ENCODE measurements around the gene SLC6A3.
A peak's percentile ranks its signal among the peaks of the same experiment; 100 is the strongest.

SLC6A3 gene

DNA sequence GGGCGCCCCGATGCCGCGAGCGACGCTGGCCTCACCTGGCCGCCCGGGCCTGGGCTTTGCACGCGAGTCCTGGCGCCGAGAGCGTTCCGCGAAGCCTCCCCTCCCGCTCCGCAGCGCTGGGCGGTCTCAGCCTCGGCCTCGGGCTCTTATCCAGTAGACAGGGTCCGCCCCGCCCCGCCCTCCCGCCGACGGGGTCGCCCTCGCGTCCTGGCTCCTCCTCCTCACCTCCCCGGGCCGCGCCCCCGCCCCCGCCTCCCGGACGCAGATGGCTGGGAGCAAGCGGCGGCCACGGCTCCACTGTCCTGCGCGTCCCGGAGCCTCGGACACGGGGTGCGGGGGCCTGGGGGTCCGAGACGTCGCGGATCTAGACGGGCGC, at the start of gene SLC6A3:
Gene SLC6A3, minus strand, starts transcription at position 128 of the 376 bp plus-strand sequence. CDS start 2,243 bp downstream, outside the sequence.
- peak; percentile 26 to 38 for DNase-seq (ENCODE audit: low read depth in 2 of 2)

DNA sequence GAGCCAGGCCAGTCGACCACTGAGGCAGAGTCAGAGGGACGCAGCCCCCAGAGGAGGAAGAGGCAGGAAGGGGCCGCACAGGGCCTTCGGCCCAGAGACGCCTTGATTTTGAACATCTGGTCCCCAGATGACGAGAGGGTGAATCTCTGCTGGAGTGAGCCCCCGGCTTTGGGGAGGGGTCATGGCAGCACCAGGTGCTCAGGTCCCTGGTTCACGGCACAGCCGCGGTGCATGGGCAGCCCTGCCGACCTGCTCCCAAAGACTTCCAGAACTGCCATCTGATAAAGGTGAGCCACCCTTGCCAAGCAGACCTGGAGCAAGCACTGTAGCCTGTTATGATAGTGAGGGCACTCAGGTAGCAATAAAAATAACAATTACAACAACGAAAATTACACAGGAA, 48.7 kb upstream of the SLC6A3 start:
- no peak for DNase-seq (ENCODE audit: low read depth in 2 of 2)

DNA sequence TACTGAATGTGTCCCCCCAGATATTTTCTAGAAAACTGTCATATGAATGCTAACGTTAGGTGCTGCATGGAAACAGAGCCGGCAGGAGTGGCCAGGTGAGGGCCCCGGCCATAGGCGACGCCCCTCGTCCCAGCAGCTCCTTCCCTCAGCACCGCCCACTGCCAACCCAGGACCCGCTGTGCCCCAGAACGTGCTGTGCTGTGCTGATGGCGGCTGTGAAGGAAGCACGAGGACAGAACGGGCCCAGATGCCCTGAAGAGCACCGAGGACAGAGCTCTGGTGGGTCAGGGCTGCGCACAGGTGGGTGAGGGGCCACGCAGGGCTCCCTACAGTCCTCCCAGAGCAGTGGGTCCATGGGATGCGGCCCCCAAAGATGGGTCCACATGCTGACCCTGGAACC, 48.2 kb upstream of the SLC6A3 start:
- DNase-seq (ENCODE audit: low read depth in 2 of 2) = no peak

DNA sequence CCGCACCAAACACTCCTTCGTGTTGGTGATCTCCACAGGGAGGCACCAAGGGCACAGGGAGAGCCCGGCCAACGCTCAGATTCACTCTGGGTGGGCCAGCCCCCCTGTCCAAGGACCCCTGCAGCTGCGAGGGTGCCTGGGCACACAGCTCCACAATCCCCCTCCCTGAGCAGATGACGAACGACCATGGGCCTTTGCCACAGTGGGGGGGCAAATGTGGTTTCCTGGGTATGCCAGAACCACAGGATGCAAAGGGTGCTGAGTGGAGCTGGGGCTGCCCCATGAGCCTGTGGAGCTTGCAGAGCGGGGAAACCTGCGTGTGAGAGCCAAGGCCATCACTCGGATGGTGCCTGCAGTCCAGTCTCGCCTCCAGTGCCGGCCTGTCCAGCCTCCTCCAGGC, 47.5 kb upstream of the SLC6A3 start:
- DNase-seq (ENCODE audit: low read depth in 2 of 2) = no peak

DNA sequence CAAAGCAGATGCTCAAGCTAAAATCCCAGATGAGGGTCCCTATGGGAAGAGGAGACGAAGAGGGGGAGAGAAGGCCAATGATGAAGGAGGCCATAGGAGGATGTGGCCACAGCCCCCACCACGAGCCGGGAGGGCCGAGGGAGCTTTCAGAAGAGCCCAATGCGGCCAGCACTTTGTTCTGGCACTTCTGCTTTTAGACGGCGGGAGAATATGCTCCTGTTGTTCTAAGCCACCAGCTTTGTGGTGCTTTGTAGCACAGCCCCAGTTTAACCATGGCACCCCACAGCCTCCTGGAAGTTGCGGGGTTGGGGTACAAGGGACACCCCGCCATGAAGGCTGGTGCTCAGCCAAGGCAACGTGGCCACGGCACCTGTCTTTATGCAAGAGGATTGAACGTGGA, 45.1 kb upstream of the SLC6A3 start:
- DNase-seq (ENCODE audit: low read depth in 2 of 2) = no peak

DNA sequence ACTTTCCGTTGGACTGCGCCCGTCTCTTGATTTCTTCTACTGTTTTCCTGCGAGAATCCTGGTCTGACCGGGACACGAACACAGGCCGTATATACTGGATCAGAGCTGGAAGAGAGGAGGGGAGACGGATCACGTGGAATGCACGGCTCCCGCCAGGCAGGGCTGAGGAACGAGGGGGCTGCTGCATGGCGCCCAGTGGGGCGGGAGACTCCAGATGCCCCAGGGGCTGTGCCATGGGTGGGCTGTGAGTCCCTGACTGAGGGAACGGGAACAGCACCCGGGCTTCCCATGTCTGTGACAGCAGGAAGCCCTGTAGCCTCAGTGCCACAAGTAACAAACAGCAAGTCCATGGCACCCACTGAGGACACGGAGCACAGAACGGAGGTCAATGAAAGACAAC, 44.5 kb upstream of the SLC6A3 start:
- DNase-seq (ENCODE audit: low read depth in 2 of 2) = no peak

DNA sequence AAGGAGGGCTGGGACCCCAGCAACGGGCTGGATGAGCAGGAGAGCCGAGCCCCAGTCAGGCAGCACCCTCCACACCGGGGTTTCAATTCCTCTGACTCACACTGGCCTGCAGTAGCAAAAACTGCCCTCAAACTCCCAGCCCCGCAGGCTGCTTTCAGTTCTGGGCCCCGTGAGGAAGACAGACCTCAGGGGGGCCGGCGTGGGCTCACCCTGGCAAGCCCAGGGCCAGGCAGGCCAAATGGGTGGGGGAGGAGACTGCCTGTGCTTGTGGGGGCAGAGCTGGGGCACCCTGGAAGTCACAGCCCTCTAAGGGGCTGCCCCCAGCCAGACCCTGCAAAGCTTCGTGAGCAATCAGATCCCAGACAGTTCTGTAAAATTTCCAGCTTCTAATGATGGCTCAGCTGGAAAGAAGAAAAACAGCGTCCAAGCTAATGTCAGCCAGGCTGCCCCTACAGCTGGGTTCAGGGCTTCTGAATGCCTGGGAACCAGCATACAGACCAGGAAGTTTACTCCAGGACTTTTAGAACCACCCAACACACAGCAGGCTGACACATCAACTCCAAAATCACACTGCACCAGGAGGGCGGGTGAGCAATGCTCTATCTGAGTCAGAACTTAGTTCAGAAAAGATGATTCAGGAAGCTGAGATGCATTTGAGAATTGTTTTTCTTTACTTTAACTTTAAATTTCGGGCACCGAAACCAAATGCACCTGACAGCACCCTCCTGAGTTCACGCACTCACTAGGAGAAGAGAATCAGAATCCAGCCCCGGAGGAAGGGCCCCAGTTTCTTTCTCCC, 43.8 kb upstream of the SLC6A3 start:
- peak; percentile 65 to 68 for DNase-seq (ENCODE audit: low read depth in 2 of 2)

DNA sequence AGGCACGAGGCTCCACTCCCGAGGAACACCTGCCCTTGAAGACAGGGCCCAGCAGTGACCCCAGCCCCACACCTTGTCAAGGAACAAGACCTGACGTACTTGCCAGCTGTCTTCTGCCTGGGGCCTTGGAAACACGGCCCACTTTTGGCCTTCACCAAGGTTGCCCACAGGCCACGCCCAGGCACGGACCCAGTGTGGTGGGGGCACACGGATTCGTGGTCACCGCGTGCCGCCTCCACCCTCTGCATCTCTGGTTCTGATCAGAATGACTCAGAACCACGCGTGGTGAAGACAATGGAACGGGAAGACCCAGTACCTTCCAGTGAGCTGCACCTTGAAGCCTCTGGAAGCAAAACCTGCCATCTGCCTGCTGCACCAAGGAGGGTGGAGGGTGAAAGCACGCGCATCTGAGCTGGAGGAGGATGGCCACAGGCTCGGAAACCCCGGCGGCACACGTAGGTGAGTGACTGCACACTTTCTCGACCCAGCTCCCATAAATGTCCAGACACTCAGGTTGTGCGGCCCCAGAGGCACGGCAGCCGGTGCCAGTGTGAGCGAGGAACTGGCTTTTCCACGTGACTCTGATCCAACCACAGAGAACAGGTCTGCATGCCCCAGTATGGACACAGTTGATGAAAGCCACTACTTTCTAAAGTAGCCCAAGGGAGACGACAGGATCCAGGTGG, 42.0 kb upstream of the SLC6A3 start:
- DNase-seq (ENCODE audit: low read depth in 2 of 2) = no peak

DNA sequence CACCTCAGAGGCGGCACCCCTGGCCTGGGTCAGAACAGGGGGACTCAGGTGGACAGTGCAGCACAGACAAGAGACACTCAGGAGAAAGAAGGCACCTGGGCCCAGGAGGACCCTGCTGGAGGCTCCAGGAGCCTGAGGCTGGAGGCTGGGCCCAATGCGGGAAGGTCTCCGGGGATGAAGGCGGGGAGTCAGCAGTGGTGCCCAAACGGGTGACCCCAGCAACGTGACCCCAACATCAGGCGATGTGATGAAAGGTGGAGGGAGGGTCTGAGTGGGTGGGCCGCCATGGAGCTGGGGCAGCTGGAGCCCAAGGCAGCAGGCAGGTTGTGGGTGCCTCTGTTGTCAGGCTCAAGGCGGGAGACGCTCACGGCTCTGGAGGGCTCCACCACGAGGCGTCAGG, 41.0 kb upstream of the SLC6A3 start:
- DNase-seq (ENCODE audit: low read depth in 2 of 2) = no peak

DNA sequence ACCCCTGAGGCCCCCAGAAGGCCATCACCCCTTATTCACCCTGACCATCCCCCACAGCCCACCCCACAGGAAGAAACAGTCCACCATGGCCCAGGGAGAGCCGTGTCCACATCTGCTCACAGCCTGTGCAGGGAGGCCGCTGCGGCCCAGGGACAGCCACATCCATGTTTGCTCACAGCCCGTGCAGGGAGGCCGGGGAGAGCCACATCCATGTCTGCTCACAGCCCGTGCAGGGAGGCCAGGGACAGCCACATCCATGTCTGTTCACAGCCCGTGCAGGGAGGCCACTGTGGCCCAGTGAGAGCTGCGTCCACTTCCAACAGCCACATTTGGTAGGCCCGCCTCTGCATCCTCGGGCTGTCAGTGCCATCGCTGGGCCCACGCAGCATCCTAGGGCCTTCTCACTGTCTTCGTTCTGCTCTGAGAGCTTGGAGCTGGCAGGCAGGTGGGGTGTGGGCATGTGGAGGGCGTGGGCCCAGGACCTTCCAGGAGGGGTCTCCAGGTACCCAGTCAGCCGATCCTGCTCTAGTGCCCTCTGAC, 40.4 kb upstream of the SLC6A3 start:
- no peak for DNase-seq (ENCODE audit: low read depth in 2 of 2)

DNA sequence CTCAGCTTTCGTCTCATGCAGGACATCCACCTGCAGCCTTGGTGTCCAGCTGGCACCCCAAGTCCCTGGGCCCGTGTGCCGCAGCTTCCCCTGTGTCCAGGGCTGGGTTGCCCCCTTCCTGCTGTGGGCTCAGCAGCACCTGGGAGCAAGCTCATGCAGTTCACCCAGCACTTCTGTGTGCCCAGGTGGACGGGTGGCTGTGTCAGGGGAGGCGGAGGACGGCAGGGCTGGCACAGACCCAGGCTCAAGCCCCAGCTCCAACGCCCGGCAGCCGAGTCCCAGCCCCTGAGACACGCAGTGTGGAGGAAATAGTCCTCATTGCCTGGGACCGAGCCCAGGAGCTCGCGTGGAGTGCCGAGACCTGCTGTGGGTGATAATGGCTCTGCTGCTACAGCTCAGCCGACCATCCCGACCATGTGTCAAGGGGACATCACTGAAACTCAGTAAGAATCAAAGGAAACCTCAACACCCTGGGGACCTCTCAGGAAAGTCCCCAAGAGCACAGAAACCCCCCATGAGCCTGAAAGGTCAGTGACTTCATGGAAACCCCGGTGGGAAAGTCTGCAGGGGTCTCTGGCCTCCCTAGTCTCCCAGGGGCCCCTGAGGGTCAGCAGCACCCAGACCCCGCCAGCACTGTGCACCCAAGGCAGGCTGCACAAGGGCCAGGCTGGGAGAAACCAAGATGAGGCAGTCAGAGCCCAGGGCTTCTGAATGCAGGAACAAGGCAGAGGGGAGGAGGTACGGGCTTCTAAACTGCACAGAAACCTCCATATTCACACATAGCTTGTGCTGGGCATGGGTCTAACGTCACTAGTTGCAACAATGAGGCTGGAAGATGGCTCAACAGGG, 39.7 kb upstream of the SLC6A3 start:
- no peak for DNase-seq (ENCODE audit: low read depth in 2 of 2)

DNA sequence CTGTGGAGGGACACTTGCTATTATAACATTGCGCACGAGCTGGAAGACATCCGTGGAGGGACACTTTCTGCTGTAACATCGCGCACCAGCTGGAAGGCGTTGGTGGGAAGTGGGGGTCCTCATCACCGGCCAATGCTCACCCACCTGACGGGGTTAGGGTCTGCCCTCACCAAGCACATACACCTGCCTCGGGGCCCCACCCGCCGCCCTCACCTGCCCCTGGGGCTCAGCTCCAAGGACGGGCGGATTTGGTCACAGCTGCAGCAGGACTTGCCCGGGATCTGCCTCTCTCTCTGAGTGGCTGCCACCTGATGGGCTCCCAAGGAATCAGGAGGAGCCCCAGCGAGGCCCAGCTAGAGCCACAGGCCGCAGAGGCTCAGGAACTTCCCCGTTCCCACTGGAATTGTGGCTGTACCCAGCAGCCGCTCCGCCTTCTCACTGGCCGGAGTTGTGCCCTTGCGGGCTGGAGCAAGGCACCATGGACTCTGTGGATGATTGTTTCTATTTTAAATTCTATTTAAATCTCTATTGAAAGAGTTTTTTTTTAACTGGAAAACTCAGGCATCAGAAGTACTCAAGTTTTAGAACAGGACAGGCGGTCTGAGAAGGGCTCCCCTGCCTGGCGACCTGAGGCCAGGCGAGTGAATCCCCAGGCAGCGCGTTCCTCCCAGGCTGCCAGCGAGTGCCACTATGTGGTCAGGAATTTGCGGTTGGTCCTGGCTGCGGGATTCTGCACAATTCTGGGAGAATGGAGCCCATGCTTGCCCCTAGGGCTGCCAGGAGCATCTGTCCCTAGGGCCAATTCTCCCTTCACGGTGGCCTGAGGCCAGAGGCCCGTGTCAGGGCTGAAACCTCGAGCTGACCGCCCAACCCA, 38.9 kb upstream of the SLC6A3 start:
- no peak for DNase-seq (ENCODE audit: low read depth in 2 of 2)

DNA sequence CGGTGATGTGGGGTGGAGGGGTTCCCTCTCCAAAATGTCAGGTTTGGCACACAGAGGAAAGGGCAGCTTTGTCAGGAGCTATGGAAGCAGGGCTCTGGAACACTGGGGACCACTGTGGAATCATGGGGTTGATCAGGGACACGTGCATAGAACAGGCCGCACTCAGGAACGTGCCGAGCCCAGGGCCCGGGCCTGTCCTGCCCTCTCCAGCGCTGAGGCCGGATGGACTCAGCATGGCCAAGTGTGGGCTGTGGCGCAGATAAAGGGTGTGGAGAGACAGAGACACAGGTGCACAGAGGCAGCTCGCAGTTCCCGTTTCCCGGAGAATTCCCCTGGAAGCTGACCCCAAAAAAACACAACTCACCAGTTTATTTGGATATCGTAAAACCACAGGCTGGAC, 37.8 kb upstream of the SLC6A3 start:
- no peak for DNase-seq (ENCODE audit: low read depth in 2 of 2)

DNA sequence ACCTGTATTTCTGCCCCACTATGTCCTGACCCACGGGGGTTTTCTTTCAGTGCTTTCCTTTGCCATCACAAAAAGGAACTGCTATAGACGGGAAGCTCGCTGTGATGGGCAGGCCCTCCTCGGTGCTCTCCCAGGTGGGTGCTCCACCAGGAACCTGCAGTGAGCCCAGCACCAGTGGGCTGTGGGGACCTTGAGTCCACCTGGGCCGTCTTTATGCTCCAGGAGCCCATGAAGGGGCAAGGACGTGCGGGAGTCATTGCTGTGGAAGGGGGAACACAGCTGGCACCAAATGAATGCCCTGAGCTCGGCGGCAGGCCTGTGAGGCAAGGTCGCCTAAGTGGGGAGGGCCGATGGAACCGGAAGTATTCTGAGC, 36.7 kb upstream of the SLC6A3 start:
- no peak for DNase-seq (ENCODE audit: low read depth in 2 of 2)

DNA sequence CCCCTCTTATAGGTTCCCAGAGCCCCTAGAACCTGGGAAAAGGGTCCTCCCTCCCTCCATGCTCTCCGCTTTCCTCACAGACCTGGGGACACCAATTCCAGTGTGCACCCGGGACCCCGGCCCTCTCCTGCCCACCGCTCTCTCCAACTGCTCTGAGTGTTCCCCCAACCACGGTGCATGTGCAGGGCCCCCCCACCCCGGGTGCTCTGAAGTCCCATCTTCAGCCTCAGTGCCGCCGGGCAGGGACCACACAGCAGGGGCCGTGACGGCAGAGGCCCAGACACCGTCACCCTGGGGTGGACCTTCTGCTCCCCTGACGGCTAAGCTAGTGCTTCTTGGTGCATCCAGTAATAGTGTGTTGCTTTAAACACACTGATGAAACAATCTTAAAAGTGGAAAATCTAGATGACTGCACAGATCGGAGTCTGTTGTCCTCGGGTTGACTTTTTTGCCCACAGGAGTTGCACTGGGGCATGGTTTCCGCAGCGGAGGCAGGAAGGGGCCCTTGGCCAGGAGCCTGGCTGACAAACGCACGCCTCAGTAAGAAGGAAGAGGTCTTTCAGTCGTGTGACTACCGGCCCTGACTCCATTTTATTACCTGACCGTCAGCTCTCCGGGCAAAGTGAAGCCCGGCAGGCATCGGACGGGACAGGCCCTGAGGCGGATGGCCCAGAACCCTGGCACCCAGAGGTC, 36.2 kb upstream of the SLC6A3 start:
- DNase-seq (ENCODE audit: low read depth in 2 of 2) = no peak

DNA sequence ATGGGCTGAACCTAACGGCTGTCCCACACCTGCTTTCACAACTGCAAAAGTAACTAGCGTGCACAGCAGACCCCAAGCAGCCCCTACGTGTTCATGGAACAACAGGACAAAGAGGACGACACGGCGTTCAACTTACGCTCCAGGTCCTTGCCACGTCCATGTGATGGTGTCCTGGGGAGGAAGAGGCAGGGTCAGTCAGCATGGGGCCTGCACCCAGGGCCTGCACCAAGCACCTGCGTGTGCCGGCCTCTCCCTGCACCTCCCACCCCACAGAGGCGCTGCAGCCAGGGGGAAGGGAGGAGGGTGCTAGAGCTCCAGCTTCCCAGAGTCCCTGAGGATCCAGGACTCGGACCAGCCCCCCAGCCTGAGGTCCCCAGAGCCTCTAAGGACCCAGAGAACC, 35.6 kb upstream of the SLC6A3 start:
- no peak for DNase-seq (ENCODE audit: low read depth in 2 of 2)

DNA sequence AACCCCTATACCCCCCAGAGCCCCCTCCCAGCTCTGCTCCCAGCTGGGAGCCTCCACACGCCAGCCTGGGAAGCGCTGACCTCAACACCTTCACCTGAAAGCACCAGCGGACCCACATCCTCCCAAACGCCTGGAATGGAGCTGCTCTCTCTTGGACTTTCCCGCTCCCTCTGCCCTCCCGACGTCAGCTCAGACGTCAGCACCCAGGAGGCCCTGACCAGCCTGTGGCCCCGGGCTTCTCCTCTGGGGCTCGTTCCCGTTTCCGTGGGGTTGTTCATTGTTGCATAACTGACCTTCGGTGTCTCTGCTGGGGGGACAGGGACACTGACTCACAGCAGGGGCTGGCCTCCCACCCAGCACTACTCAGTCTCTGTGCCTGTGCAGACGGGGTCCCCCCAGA, 35.0 kb upstream of the SLC6A3 start:
- no peak for DNase-seq (ENCODE audit: low read depth in 2 of 2)

DNA sequence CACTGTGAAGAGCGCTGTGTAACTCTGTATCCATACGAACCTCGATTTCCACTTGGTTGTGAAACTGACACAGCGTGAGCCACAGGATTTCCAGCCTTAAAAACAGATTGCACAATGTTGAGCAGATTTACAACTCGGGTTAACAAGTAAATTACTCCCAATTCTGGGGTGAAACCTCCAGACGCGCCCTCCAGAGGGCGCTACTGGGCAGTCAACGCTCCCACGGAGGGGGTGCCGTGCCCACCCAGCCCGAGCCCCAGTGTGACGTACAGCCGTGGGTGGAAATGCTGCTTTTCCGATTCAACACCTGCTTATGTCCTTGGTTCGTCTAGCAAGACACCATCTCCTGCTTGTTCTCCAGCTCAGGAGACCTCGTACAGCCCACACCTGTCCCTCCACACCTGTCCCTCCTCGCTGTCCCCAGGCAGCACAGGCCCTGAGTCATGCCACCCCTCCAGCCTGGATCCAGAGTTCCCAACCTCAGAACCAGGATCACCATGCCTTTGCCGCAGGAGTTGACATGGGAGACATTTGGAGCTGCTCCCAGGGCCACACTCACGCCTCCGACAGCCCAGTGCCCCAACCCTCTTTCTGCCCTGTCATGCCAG, 34.4 kb upstream of the SLC6A3 start:
- DNase-seq (ENCODE audit: low read depth in 2 of 2) = peak in 1 of 2 donors; percentile 37

DNA sequence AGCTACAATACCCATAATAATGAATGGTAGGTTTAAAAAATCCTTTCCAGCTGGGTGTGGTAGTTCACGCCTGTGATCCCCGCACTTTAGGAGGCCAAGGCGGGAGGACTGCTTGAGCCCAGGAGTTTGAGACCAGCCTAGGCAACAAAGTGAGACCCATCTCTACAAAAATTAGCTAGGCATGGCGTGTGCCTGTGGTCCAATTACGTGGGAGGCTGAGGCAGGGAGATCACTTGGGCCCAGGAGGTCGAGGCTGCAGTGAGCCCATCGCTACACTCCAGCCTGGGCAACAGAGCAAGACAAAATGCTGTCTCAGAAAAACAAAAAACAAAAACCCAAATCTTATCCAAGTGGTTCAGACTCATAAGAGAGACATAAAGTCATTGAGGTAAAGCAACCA, 33.8 kb upstream of the SLC6A3 start:
- DNase-seq (ENCODE audit: low read depth in 2 of 2) = no peak
